ENCODE measurements around the gene TMCO4.

GRCh38 chr1:19651141-19651737 is 148.5 kb downstream of the TMCO4 start:
- no peak for TF ChIP-seq POLR2A (IDR thresholded peaks at IDR 0.05)
- TF ChIP-seq, protein P1, sequence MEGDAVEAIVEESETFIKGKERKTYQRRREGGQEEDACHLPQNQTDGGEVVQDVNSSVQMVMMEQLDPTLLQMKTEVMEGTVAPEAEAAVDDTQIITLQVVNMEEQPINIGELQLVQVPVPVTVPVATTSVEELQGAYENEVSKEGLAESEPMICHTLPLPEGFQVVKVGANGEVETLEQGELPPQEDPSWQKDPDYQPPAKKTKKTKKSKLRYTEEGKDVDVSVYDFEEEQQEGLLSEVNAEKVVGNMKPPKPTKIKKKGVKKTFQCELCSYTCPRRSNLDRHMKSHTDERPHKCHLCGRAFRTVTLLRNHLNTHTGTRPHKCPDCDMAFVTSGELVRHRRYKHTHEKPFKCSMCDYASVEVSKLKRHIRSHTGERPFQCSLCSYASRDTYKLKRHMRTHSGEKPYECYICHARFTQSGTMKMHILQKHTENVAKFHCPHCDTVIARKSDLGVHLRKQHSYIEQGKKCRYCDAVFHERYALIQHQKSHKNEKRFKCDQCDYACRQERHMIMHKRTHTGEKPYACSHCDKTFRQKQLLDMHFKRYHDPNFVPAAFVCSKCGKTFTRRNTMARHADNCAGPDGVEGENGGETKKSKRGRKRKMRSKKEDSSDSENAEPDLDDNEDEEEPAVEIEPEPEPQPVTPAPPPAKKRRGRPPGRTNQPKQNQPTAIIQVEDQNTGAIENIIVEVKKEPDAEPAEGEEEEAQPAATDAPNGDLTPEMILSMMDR (IDR thresholded peaks at IDR 0.05), result peak; percentile 29 to 62 (median 51)
